Midbrain (tissue), 1 donor: Measurements from ENCODE around the gene AHI1.
A peak's percentile ranks its signal among the peaks of the same experiment; 100 is the strongest.

ENCODE experiments used
- DNase-seq: peaks from one replicate; lab custom pipeline; 2025; lab: John Stamatoyannopoulos, UW

Gene AHI1

DNA sequence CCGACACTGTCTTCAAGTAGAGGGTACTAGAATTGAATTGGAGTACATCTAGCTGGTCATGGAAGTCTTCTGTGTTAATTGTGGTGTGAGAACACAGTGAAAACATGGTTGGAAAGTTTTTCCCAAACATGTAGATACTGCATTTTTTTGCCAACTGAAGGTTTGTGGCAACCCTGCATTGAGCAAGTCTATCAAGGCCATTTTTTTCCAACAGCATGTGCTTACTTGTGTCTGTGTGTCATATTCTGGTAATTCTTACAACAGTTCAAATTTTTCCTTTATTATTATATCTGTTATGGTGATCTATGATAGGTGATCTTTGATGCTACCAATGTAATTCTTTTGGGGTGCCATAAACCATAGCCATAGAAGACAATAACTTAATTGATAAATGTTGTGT is 169.4 kb downstream of the AHI1 start:
- DNase-seq = no peak

DNA sequence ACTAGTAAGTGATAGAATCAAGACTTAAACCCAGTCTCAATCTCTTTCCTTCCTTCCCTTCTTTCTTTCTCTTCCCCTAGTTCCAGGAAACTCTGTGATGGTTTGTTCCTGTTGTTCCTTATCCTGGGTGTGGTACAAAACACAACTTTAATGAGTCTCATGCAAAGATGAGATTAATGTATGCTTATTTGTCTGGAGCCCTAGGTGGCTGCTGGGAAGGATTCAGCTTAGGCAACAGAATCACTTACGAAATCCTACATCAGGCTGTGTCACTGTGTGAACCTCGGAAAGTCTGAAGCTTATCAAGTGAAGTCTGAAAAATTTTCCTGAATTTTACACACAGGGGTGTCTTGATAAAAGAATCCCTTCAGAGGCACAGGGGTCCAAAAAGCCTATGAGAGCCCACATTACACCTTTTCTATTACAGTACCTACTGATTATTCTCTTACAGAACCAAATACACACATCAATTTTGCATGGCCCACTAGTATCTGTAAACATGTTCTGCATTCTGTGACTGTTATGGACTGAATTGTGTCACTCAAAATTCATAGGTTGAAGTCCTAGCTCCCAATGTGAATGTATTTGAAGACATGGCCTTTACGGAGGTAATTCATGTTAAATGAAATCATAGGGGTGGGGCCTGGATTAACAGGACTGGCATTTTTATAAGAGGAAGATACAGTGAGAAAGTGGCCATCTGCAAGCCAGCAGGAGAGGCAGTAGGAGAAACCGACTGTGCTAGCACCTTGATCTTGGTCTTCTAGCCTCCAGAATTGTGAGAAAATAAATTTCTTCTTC is 171.7 kb downstream of the AHI1 start:
- no peak for DNase-seq

DNA sequence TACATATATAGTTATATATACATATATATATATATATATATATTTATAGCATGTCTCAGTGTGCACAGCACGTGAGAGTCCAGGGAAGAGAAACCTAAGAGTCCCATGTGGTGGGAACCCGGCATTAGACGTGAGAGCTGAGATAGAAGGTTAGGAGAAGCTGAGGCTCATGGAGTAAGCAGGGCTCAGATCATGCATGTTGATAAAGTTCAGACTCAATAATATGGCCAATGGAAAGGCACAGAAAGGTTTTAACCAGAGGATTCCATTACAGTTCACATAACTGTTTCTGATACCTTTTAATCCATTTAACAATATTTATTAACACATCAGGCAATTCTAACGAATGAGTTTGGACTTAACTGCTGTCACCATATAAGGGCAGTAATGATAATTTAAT is 173.0 kb downstream of the AHI1 start:
- DNase-seq = no peak

DNA sequence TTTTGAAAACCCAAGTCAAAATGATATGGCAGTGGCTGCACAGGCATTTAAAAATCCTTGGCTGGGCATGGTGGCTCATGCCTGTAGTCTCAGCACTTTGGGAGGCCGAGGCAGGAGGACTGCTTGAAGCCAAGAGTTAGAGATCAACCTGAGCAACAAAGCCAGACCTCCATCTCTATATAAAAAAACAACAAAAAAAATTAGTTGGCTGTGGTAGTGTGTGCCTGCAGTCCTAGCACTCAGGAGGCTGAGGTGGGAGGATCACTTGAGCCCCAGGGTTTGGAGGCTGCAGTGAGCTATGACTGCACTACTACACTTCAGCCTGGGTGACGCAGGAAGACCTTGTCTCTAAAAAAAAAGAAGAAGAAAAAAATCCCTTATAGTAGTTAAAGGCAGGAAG is 173.6 kb downstream of the AHI1 start:
- no peak for DNase-seq

DNA sequence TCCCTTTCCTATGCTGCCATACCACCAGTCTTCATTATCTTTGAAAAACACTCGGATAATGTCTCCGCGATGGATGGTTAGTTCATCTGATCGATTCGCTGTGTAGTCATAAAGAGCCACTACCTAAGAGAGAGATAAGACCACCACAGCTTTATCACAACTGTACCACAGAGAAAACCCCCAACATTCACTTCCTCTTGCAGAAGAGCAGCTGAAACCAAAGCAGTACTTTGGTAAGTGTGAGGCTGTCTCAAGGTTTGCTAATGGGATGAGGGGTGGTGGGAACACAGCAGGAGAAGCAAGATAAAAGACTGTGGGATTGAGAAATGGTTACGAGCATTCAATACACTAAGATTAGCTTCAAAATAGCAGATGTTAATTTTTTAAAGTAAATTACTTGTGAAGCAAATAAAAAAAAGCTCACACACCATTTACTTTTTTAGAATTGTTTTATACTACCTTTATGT is 174.3 kb downstream of the AHI1 start:
- DNase-seq = no peak

DNA sequence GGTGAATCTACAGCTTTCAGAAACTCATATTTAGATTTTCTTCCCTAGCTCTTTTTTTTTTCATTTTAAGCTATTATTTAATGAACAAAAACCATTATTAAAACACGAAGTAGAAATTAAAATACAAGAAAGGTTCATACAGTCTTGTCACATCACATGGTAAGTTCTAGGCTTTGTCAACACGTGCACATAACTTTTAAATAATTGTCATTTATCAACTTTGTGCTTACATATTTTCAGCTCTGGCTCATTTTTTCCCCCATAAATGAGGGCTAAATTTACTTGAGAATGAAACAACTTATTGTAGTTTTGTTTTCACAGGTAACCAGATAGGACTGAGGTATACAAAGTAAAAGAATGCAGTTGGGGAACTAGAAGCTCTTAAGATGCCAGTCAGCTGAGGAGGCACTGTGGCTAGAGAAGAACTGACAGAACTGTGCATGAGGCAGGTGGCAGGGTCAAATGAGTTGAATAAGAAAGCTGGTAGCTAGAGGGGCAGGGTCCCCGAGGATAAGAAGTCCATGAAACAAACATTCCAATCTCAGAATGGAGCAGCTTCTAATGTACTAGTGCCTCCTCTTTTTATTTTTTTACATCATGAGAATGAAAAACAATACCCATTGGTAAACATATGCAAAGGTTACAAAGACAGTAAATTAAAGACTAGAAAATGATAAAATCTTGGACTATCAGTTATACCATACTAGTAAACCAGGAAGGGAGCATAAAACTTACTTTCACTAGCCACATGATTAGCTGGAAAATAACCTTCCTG is 174.9 kb downstream of the AHI1 start:
- DNase-seq = no peak

DNA sequence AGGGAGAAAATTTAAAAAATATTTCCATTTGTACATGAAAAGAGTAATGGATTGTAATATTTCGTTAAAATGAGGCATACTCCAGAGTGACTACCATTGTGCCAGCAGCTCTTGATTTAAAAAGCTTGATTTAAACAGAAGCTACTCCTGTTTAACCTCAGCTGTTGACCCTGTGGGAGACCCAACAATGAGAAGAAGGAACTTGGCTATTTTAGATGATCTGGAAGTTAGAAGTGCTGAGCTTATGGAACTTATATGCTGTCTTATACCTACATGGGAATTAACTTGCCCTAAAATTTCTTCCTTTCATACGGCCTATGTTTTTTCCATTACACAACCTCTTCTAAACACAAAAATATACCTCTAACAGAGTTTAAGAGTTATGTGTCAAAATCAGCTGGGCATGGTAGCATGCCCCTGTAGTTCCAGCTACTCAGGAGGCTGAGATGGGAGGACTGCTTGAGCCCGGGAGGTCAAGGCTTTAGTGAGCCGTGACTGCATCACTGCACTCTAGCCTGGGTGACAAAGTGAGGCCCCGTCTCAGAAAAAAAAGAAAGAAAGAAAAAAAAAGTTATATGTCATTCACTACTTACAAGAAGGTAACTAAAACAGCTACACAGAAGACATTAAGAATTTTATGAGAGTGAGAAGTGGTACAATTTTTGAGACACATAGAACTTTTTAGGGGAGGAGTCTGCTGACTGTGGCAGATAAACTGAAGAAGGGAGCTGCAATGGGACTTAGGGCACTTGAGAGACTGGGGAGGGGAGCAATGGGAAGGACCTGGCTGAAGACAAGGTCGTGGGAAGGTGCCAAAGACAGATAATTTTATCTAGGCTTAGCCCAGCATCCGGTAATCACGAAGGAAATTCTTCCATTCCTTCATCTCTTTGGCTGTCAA is 176.6 kb downstream of the AHI1 start:
- DNase-seq = no peak

DNA sequence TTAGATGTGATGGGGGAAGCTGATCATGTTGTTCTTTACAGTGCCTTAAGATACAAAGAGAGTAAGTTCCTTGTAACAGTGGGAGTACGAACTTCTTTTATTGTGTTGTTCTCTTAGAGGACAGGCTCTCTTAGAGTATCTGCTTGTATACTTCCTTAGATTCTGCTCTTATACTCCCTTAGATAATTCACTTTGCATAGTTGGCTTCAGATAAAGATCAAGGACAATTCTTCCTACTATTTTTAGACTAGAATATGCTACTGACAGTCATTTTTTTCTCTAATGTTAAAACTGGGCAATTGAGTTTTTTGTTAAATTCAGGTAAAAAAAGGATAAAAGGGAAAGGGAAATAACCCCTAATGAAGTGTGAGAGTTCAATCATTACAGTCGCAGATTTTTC is 177.7 kb downstream of the AHI1 start:
- no peak for DNase-seq

DNA sequence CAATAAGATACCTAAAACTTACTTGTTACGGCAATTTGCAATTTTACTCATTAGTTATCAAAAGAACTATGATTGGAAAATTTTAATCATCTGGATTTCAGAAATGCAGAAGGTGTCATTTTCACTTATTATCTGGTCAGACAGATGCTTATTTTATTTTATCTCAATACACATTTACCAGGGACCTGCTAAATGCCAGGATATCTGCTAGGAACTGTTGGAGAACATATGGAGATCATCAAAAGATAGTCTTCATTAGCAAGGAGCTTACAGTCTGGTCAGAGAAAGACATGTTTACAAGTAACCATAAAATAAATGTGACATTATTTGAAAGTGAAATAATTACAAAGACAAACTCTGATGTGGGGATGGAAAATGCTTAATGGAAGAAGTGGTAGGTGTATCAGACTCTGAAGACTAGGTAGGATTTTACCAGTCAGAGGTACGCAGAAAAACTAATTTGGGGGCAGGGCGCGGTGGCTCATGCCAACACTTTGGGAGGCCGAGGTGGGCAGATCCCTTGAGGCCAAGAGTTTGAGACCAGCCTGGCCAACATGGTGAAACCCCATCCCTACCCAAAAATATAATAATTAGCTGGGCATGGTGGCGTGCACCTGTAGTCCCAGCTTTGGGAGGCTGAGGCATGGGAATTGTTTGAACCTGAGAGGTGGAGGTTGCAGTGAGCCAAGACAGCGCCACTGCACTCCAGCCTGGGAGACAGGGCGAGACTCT is 178.6 kb downstream of the AHI1 start:
- no peak for DNase-seq

DNA sequence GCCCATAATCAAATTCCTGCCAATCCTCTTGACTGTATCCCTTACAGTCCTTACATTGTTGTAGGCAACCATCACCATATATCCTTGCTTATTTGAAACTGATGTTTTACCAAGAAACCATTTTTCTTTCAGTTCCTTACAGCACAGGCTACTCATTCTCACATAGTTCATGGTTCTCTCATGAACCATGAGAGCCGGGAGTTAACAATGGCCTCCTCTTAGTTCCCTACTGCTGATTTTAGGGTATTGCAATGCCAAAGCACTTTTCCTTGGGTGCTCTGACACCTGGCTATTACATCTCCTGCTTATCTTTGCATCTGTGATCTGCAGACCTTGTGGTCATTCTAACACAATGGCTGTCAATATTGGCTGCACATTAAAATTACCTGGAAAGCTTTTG is 183.0 kb downstream of the AHI1 start:
- DNase-seq = no peak

DNA sequence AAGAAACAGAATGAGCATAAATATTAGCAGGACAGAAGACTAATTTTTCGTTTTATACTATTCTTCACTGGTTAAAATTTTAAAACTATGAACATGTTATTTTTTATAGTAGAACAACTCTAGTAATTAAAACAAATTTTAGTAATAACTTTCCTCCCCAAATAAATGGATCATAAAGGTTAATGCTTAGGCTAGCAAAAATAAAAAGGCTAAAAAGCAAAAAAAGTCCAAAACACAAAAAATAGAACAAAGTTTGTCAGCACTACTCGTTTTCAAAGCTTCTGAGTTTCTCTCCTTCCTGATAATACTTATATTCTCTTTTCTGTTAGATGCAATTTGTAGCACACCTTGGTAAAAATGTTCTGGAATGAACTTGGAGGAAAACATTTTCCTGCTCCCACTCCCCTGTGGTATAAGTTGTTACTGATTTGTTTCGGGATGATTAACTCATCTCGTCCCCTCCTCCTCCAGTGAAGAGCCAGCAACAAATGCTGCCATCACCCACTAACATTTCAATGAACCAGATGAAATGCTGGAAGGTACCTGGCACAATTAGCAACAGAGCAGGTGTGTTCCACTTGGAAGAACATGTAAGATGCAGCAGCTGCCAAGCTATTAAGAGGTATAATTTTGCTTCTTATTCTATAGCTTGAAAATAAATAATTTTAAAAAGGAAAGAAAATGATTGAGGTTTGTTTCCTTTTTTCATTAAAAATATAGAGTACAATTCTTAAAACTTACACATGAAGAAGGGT is 185.9 kb downstream of the AHI1 start:
- no peak for DNase-seq

DNA sequence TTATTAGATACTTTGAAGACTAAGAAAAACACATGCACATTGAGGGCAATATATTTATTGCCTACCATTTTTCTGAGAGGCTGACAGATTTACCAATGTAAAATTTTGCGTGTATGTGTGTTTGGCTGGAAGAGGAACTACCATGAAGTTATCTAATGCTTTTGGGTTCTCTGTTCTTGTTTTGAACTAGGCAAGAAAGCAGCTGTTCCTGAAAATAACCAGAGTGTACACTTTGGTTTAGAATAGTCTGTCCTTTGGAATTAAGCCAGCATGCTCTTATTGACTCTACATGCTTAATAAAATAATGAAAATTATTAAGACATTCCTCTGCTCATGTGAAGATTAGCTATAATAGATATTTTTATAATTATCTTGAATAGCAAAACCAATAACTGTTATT is 187.2 kb downstream of the AHI1 start:
- DNase-seq = no peak

DNA sequence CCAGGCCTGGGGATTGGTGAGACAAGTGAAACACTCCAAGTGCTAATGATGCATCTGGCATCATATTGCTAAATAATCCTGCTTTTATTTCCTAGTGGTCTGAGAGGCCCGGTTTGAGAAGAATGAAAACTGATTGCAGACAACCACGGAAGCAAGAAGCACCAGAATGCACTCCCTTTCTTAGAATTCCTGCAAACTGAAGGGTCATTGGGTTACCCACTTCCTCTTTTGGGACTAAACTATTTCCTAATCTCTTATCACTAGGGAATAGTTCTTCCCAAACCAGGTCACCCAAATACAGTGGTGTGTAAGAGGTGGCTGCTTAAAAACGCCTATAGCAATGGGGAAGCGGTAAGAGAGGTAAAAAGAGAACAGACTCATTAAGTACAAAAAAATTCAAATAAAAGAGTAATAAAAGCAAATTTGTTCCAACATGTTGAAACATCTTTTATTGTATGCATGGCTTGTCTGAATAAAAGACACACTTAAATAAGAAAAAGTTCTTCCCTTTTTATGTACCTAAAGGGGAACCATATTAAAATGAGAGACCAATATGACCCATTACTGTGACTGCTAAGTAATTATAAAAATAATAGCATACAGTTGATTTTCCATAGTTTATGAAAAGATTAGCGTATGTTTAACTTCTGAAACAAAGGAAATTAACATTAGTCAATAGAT is 190.7 kb downstream of the AHI1 start:
- peak; percentile 16 for DNase-seq

DNA sequence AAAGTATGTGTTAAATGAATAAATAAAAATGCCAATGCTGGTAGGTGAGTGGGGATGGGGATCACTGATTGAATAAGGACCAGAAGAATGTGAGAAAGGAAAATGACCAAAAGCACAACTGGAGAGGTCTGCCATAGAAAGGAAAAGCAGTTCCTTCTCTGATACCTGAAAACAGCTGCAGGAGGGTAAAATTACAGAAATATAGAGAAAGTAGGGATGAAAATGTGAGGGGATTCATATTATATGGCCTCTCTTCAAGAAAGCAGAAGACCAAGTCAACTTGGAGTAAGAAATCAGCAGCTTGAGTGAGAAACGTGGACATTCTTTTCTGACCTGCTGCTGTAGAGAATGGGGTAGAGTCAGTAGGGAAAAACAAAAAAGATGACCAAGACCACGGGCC is 191.4 kb downstream of the AHI1 start:
- DNase-seq = no peak

DNA sequence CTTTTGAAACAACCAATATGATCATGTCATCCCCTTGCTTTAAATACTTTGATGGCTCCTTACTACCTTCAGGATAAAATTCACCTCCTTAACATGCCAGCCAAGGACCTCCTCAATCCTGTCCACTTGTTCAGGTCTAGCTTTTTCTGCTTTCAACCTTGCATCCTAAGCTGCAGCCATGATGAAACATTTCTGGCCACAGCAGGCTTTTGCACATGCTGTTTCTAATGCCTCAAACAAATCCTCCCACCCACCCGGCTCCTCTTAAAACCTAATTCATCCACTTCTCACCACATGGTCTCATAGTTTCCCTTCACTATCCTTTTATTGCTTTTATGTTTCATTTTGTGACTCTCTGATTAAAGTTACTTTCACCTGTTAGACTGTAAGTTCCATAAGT is 191.9 kb downstream of the AHI1 start:
- no peak for DNase-seq

DNA sequence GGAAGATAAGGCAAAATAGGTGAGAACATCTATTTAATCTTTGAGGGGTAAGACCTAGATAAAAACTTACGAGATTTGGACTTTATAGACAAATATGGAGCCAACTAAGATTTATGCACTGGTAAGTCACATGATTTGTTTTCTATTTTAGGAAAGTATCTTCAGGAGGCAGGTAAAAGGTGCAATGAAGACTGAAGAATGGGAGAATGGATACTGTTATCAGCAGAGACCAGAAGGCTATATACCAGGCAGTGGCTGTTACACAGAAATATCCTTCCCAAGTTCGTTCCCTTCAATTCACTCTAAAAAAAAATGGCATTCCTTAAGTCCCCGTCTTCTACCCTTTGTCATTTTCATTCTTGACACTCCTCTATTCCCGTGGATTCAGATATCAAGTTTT is 192.7 kb downstream of the AHI1 start:
- no peak for DNase-seq

DNA sequence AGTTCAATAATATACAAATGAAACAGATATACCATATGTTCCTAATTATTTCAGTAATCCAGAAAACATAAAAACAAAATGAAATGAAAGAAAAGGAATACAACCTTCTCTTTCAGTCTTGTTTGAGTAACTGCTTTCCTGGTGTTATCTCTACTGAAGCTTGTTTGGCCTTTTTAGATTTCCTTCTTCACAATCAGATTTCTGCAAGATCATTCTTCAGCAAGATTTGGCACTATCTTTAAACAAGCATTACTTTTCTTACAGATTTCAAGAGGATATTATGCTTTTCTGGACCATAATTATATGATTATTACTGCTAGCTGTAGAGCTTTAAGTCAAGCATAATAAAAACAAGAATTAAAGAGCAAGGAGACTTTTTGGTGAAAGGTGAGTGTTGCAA is 196.2 kb downstream of the AHI1 start:
- DNase-seq = no peak

DNA sequence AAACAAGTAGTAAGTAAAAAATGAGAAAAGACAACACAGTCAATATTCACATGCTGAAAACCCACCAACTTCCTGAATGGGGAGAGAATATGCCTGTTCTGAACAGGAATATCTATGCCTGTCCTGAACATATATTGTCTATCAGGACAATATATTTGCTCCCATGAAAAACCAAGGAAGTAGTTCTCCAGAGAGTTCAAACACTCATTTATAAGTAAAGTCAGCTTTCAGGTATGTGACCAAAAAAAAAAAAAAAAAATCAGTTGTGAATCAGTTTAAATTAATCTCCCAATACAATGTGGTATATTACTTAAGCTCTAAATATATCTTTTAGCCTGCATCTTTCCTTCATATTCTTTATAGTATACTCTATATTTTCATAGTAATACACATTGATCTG is 197.0 kb downstream of the AHI1 start:
- no peak for DNase-seq

DNA sequence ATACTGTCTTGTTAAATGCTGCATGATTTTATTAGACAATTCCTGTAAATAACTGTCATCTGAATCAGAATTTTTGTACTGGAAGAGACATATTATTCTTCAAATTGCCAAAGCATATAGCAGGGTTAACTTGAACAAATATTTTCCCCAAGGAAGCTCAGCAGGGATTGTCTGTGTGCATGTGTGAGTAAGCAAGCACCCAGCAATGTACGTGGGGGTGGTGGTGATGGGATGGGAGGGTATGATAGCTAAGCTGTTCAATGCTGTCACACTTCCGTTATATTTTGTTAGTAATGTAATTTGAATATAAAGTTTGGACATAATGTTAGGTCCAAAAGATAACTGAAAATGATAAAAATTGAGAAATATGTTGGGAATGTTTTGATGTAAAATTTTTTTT is 198.3 kb downstream of the AHI1 start:
- no peak for DNase-seq

DNA sequence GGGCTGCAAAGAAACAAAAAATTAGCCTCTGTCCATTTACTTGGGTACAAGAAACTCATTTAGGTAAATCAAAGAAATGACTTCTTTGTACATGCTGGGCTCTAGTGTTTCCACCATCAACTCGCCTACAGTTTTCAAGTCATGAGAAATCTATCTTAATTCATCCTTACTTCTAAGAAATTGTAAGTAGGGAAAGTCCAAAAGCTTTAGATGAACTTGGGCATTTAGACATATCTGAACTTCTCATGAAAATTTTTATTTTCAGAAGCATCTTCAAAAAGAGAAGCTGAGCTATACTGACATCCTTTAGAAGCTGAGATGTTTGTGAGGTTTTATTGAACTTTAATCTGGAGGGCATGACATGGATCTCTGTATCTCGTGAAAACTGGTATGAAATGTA is 199.1 kb downstream of the AHI1 start:
- no peak for DNase-seq
